ENCODE measurements around the gene SMG6. TPM values are rescaled to one million over a fixed set of nuclear protein-coding genes. Genes with fewer than 3 reads are reported as not detected.

The SMG6 gene
- total RNA-seq, 1 experiment from 2014 or later: 25.6 TPM

- ATAC-seq (no peak), DNase-seq (ENCODE audit: low spot score) (no peak)
- Mint-ChIP-seq H3K9me3 (no peaks in the 10 kb centered on the region), H3K36me3 (peaks cover 53% of the 10 kb centered on the region), H3K4me3 (no peak overlapping the region), H3K27ac (no peak overlapping the region), H3K4me1 (no peaks in the 10 kb centered on the region), H3K27me3 (ENCODE audit: low read depth) (no peaks in the 10 kb centered on the region)
- ChIA-PET POLR2A (no interaction called here), CTCF (no interaction called here)
- TF ChIP-seq FOXJ3 (CRISPR knock-in tag; IDR thresholded peaks at IDR 0.05; ENCODE audit: borderline replicate concordance) (no peak), HMGXB4 (CRISPR knock-in tag; IDR thresholded peaks at IDR 0.05) (no peak), ESRRA (CRISPR knock-in tag; IDR thresholded peaks at IDR 0.05; ENCODE audit: borderline replicate concordance) (no peak), MYBL2 (CRISPR knock-in tag; IDR thresholded peaks at IDR 0.05) (no peak), ZNF138 (CRISPR knock-in tag; conservative IDR thresholded peaks at IDR 0.05) (no peak), ZNF219 (CRISPR knock-in tag; IDR thresholded peaks at IDR 0.05; ENCODE audit: borderline replicate concordance) (no peak), USF1 (CRISPR knock-in tag; IDR thresholded peaks at IDR 0.05) (no peak), AFF4 (CRISPR knock-in tag; IDR thresholded peaks at IDR 0.05; ENCODE audit: borderline replicate concordance) (no peak), FOXP1 (CRISPR knock-in tag; IDR thresholded peaks at IDR 0.05; ENCODE audit: borderline replicate concordance) (no peak), ELF4 (CRISPR knock-in tag; IDR thresholded peaks at IDR 0.05; ENCODE audit: low read depth) (no peak), ZMAT4 (CRISPR knock-in tag; IDR thresholded peaks at IDR 0.05) (no peak), NFE2L1 (CRISPR knock-in tag; IDR thresholded peaks at IDR 0.05) (no peak), NR3C1 (CRISPR knock-in tag; conservative IDR thresholded peaks at IDR 0.05; ENCODE audit: low read depth) (no peak), USF2 (CRISPR knock-in tag; IDR thresholded peaks at IDR 0.05) (no peak), E2F1 (CRISPR knock-in tag; IDR thresholded peaks at IDR 0.05) (no peak), GRHL2 (CRISPR knock-in tag; IDR thresholded peaks at IDR 0.05; ENCODE audit: insufficient replicate concordance, severe bottlenecking) (no peak), RORB (CRISPR knock-in tag; IDR thresholded peaks at IDR 0.05) (no peak)
Observed at GRCh38 chr17:2289878-2290478, 13.6 kb downstream of the SMG6 start.

All from WTC11 (cell line).